K562 (cell line): ENCODE results near the gene SLC6A6. TPM values are rescaled to one million over a fixed set of nuclear protein-coding genes. Genes with fewer than 3 reads are reported as not detected.

Source experiments
- ARNT ChIP-seq, 2 experiments: fragments of 450-650 bp; IDR thresholded peaks; 2 replicates each; pipeline ENCODE4 v1.6.1; 2016; ENCODE audit warnings: mild to moderate bottlenecking in 1 of 2
- CBX3 ChIP-seq, 2 experiments: IDR thresholded peaks; 1 replicate in 1 of 2; 2 replicates in 1 of 2; pipeline ENCODE4 v1.6.1; 2012; ENCODE audit warnings: inconsistent platforms in 2 of 2, low read length in 2 of 2, borderline replicate concordance in 1 of 2, control low read depth in 1 of 2
- DACH1 ChIP-seq: fragments of 450-650 bp; IDR thresholded peaks from 2 replicates; pipeline ENCODE4 v1.6.1; 2018; ENCODE audit not compliant: partially characterized antibody
- DLX4 ChIP-seq: fragments of 250-450 bp; sonication (Bioruptor Pico); IDR thresholded peaks from 2 replicates; pipeline ENCODE4 v1.6.1; 2021; ENCODE audit warnings: mild to moderate bottlenecking
- DPF2 ChIP-seq: fragments of 450-650 bp; IDR thresholded peaks from 2 replicates; pipeline ENCODE4 v1.6.1; 2016
- E2F1 ChIP-seq: sonication (generic); formaldehyde crosslinking; IDR thresholded peaks from 2 replicates; pipeline ENCODE4 v1.8.1; 2023; ENCODE audit warnings: mild to moderate bottlenecking, missing genetic modification reagents, moderate library complexity
- EHMT2 ChIP-seq: fragments of 450-650 bp; IDR thresholded peaks from 2 replicates; pipeline ENCODE4 v1.6.1; 2018; ENCODE audit warnings: antibody characterized with exemption
- GTF2A2 ChIP-seq: IDR thresholded peaks from 2 replicates; pipeline ENCODE4 v1.6.1; 2016; ENCODE audit warnings: mild to moderate bottlenecking, missing genetic modification characterization, missing compliant biosample characterization
- HDGF ChIP-seq: fragments of 450-650 bp; IDR thresholded peaks from 2 replicates; pipeline ENCODE4 v1.6.1; 2016
- HNRNPLL ChIP-seq: fragments of 200-400 bp; formaldehyde crosslinking; IDR thresholded peaks from 2 replicates; pipeline ENCODE4 v1.6.1; 2017; ENCODE audit warnings: low read length, low read depth, mild to moderate bottlenecking; ENCODE audit not compliant: poor library complexity, severe bottlenecking
- ILK ChIP-seq: fragments of 450-650 bp; IDR thresholded peaks from 2 replicates; pipeline ENCODE4 v1.6.1; 2016; ENCODE audit warnings: missing genetic modification characterization, low read depth, mild to moderate bottlenecking, missing compliant biosample characterization, moderate library complexity, borderline replicate concordance
- KDM1A ChIP-seq, 2 experiments: fragments of 450-650 bp; IDR thresholded peaks; 2 replicates each; pipeline ENCODE4 v1.6.1; 2016; ENCODE audit warnings: mild to moderate bottlenecking in 2 of 2
- KDM5B ChIP-seq: fragments of 200-600 bp; sonication (generic); IDR thresholded peaks from 2 replicates; pipeline ENCODE4 v1.6.1; 2012; ENCODE audit warnings: low read depth, mild to moderate bottlenecking, moderate library complexity, low read length, control low read depth, inconsistent platforms; ENCODE audit not compliant: insufficient replicate concordance
- L3MBTL2 ChIP-seq: fragments of 450-650 bp; IDR thresholded peaks from 2 replicates; pipeline ENCODE4 v1.6.1; 2016; ENCODE audit warnings: mild to moderate bottlenecking, moderate library complexity
- NCOA4 ChIP-seq: fragments of 450-650 bp; IDR thresholded peaks from 2 replicates; pipeline ENCODE4 v1.6.1; 2018; ENCODE audit warnings: mild to moderate bottlenecking; ENCODE audit not compliant: partially characterized antibody
- NFRKB ChIP-seq: fragments of 450-650 bp; IDR thresholded peaks from 2 replicates; pipeline ENCODE4 v1.6.1; 2016; ENCODE audit warnings: low read depth
- NR1H2 ChIP-seq: sonication (generic); formaldehyde crosslinking; IDR thresholded peaks from 2 replicates; pipeline ENCODE4 v1.4.0; 2020; ENCODE audit warnings: mild to moderate bottlenecking, missing genetic modification reagents
- NR2C2 ChIP-seq, 2 experiments: fragments of 200-800 bp in 1 of 2; sonication (Bioruptor generic) in 1 of 2; sonication (generic) in 1 of 2; formaldehyde crosslinking in 1 of 2; IDR thresholded peaks; 2 replicates each; pipeline versions ENCODE4 v1.6.1 to v1.8.0; 2016 to 2022; ENCODE audit warnings: mild to moderate bottlenecking in 1 of 2, missing compliant biosample characterization in 1 of 2, missing genetic modification characterization in 1 of 2, missing genetic modification reagents in 1 of 2
- PTBP1 ChIP-seq: fragments of 200-400 bp; formaldehyde crosslinking; IDR thresholded peaks from 2 replicates; pipeline ENCODE4 v1.6.1; 2017; ENCODE audit warnings: low read depth, low read length
- RB1 ChIP-seq: fragments of 450-650 bp; IDR thresholded peaks from 2 replicates; pipeline ENCODE4 v1.6.1; 2017; ENCODE audit warnings: low read depth, mild to moderate bottlenecking
- SAFB ChIP-seq: fragments of 200-400 bp; formaldehyde crosslinking; IDR thresholded peaks from 2 replicates; pipeline ENCODE4 v1.6.1; 2017; ENCODE audit warnings: low read depth, low read length, borderline replicate concordance
- SMARCA5 ChIP-seq: fragments of 450-650 bp; IDR thresholded peaks from 2 replicates; pipeline ENCODE4 v1.6.1; 2016
- U2AF1 ChIP-seq: fragments of 200-400 bp; formaldehyde crosslinking; optimal IDR thresholded peaks from 2 replicates; pipeline ENCODE3; 2017; ENCODE audit warnings: mild to moderate bottlenecking, low read depth, low read length, moderate library complexity
- ZBTB1 ChIP-seq: sonication (generic); formaldehyde crosslinking; IDR thresholded peaks from 2 replicates; pipeline ENCODE4 v1.8.1; 2023; ENCODE audit warnings: missing genetic modification reagents, low read depth, mild to moderate bottlenecking, borderline replicate concordance
- ZFX ChIP-seq: sonication (generic); formaldehyde crosslinking; IDR thresholded peaks from 2 replicates; pipeline ENCODE4 v1.8.0; 2022; ENCODE audit warnings: mild to moderate bottlenecking, missing genetic modification reagents, moderate library complexity
- ZNF3 ChIP-seq: fragments of 250-450 bp; sonication (Bioruptor Pico); IDR thresholded peaks from 2 replicates; pipeline ENCODE4 v1.5.0; 2021; ENCODE audit warnings: mild to moderate bottlenecking, moderate library complexity
- ZNF324 ChIP-seq: fragments of 250-450 bp; sonication (Bioruptor Pico); IDR thresholded peaks from 2 replicates; pipeline ENCODE4 v1.4.0; 2020; ENCODE audit warnings: mild to moderate bottlenecking
- ZNF699 ChIP-seq: fragments of 250-450 bp; sonication (Bioruptor Pico); IDR thresholded peaks from 2 replicates; pipeline ENCODE4 v1.8.0; 2021; ENCODE audit warnings: mild to moderate bottlenecking, moderate library complexity; ENCODE audit not compliant: insufficient replicate concordance
- polyA plus RNA-seq, 8 experiments: library from polyadenylated mRNA; depleted of rRNA in 4 of 8; stranded (reverse) in 5 of 8; unstranded in 3 of 8; fragments of >200 nt; fragmentation: Nextera tagmentation in 2 of 8; fragmentation: Illumina TruSeq in 1 of 8; extraction: Ambion mirVana in 2 of 8; extraction: Trizol in 1 of 8; gene quantifications; 2 replicates each; pipeline versions ENCODE4 v1.2.1 to v1.2.3, GENCODE V29; 2011 to 2014; ENCODE audit warnings: inconsistent platforms in 1 of 8, missing spikeins in 1 of 8
- total RNA-seq, 7 experiments: library from RNA; depleted of rRNA in 6 of 7; stranded (reverse); fragments of >200 nt in 6 of 7; fragmentation: Illumina TruSeq in 2 of 7; extraction: Trizol in 2 of 7; gene quantifications; 2 replicates each; pipeline versions ENCODE4 v1.2.1 to v1.2.3, GENCODE V29; 2011 to 2021; ENCODE audit warnings: low replicate concordance in 1 of 7
- TF ChIP-seq, protein P1 (sequence below): sonication (generic); formaldehyde crosslinking; IDR thresholded peaks from 2 replicates; pipeline ENCODE4 v1.9.0; 2022; ENCODE audit warnings: mild to moderate bottlenecking, missing genetic modification reagents

Gene SLC6A6
- total and polyA plus RNA-seq, 9 of the 15 experiments (the other 6 are each of a cell fraction or from before 2014, with no cell fraction given): 12.3 to 203 (median 93.2) TPM

DNA sequence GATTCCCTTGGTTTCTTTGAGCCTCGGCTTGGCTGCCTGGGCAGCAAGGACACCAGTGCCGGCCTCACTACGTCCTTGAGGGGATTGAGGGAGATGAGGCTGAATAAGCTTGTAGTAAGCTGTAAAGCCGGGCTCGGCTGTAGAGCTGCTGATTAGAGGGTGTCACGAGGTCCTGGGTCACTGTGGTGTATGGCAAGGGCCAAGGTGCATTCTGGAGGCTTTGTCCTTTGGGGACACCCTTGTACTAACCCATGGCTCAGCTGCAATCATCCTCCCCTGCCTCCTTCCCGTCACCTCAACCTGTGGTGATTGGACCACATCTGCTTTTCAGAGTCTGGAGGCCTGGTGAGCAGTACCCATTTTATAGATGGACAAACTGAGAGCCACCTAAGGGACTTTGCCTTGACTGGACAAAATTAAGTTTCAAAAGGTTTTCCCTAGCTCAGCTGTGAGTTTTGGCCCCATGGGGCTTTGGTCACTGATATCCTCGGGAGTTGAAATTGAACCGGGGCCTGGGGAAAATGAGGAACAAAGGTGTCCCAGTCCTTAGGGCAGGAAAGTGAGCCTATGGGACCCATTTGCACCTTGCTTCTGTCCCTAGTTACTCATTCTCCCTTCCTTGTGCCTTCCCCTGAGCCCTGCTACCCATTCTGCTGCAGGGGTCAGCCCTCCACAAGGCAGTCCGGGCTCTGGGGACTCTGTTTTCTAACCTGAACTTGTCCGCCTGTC, 2.4 kb downstream of the SLC6A6 start (continued):
- TF ChIP-seq ZFX (CRISPR knock-in tag) (no peak), DPF2 (peak; percentile 57), KDM1A (IDR thresholded peaks at IDR 0.05) (no peak), NFRKB (0 out of 2 replicates have a peak, but pooled peaks have one; percentile 6), EHMT2 (no peak), GTF2A2 (tag) (peak; percentile 32; the same call in 1 of the 2 replicates), ZNF699 (CRISPR knock-in tag) (peak; percentile 46), U2AF1 (no peak), RB1 (peak; percentile 46; the same call in 1 of the 2 replicates), E2F1 (CRISPR knock-in tag) (0 out of 2 replicates have a peak, but pooled peaks have one; percentile 29), CBX3 (IDR thresholded peaks at IDR 0.05; ENCODE audit: borderline replicate concordance in 1 of 2, low read length in 2 of 2) (peak in 1 of 2 experiments; percentile 95; a peak in 2 of 3 replicates), DACH1 (peak; percentile 50), NR2C2 (CRISPR knock-in tag; IDR thresholded peaks at IDR 0.05) (no peak), NR2C2 (tag; IDR thresholded peaks at IDR 0.05) (peak; percentile 60), HDGF (peak; percentile 94; the same call in 1 of the 2 replicates), HNRNPLL (peak; percentile 6), SAFB (no peak), NR1H2 (CRISPR knock-in tag) (no peak), KDM5B (peak; percentile 36), PTBP1 (peak; percentile 92; the same call in 1 of the 2 replicates), L3MBTL2 (0 out of 2 replicates have a peak, but pooled peaks have one; percentile 26), ZNF324 (CRISPR knock-in tag) (no peak), ILK (0 out of 2 replicates have a peak, but pooled peaks have one; percentile 35), NCOA4 (peak; percentile 92), SMARCA5 (peak; percentile 99), DLX4 (CRISPR knock-in tag) (no peak), ZNF3 (CRISPR knock-in tag) (peak; percentile 81), ARNT (IDR thresholded peaks at IDR 0.05) (0 out of 4 replicates have a peak, but pooled peaks have one; percentile 38 to 50), ZBTB1 (CRISPR knock-in tag) (peak; percentile 19; the same call in 1 of the 2 replicates)
- TF ChIP-seq, protein P1, sequence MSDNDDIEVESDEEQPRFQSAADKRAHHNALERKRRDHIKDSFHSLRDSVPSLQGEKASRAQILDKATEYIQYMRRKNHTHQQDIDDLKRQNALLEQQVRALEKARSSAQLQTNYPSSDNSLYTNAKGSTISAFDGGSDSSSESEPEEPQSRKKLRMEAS: peak; percentile 65; the same call in 1 of the 2 replicates
